IPS DF 6.9 (cell line): Measurements from ENCODE around the gene ROBO2.

Source experiments
- DNase-seq: peaks from one replicate; pipeline ENCODE4 v3.0.0-alpha.2; 2013; ENCODE audit warnings: low read depth, low spot score
- H3K27ac ChIP-seq: one replicate; pipeline ENCODE4 v1.5.1; 2013; ENCODE audit warnings: low read length, control low read depth
- H3K27me3 ChIP-seq: 2 replicates; pipeline ENCODE4 v1.6.1; 2013; ENCODE audit warnings: mild to moderate bottlenecking, low read length; ENCODE audit not compliant: control insufficient read depth, insufficient read depth
- H3K36me3 ChIP-seq: 2 replicates; pipeline ENCODE4 v1.6.1; 2013; ENCODE audit warnings: low read length; ENCODE audit not compliant: control insufficient read depth, insufficient read depth
- H3K4me1 ChIP-seq: 2 replicates; pipeline ENCODE4 v1.6.1; 2013; ENCODE audit warnings: low read length; ENCODE audit not compliant: control insufficient read depth, insufficient read depth
- H3K4me3 ChIP-seq: 2 replicates; pipeline ENCODE4 v1.5.1; 2013; ENCODE audit warnings: mild to moderate bottlenecking, low read length
- H3K9me3 ChIP-seq: 2 replicates; pipeline ENCODE4 v1.6.1; 2013; ENCODE audit warnings: low read length, inconsistent platforms; ENCODE audit not compliant: control insufficient read depth, insufficient read depth
- WGBS: extraction: QIAGEN DNeasy Blood & Tissue Kit; methylation state at CpG from one replicate; pipeline ENCODE4 v1.1.7; 2013; ENCODE audit warnings: mixed read lengths, missing lambda C conversion rate; ENCODE audit not compliant: insufficient read length, insufficient coverage; 5-methylcytosine and 5-hydroxymethylcytosine counted together

ROBO2 gene

DNA sequence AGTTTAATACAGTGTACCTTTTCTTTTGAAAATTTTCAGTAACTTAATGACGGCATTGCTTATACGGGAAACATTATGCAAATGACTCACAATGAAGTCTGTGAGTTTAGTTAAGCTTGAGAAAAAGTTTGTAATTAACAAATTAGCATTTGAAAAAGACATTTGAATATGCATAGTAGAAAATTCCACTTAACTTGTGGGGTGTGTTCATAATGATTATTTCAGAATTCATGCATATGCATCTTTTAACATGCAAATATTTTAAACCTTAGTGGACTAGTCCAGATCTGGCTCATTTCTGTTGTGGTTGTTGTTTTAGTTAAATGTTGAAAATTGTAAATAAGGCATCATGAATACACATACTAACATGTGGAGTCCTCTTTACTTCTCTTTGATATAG lies 239.4 kb downstream of the ROBO2 start:
- H3K9me3 ChIP-seq: no peaks in the 10 kb centered on the region
- no peak for DNase-seq
- no peak overlapping the region for H3K4me3 ChIP-seq

DNA sequence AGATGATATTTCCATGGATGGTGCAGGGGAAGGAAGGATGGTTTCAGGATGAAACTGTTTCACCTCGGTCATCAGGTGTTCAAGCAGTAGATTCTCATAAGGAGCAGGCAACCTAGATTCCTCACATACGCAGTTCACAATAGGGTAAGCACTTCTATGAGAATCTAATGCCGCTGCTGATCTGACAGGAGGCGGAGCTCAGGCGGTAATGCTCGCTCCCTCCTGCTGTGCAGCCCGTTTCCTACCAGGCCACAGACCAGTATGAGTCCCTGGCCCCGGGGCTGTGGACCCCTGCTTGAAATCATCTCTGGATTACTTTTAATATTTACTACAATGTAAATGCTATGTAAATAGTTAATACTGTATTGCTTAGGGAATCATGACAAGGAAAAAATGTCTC lies 241.8 kb downstream of the ROBO2 start:
- no CpG with 5 or more reads among the region's 8 CpGs for WGBS
- Histone ChIP-seq H3K4me1 (peaks cover 2% of the 10 kb centered on the region; the same call in 1 of the 2 replicates), H3K4me3 (no peak overlapping the region), H3K27me3 (no peaks in the 10 kb centered on the region), H3K36me3 (no peaks in the 10 kb centered on the region), H3K9me3 (no peaks in the 10 kb centered on the region), H3K27ac (no peak overlapping the region)
- no peak for DNase-seq

More for the DNA sequence above, 239.4 kb downstream of the ROBO2 start:
- no CpG with 5 or more reads among the region's 2 CpGs for WGBS
- peaks cover 2% of the 10 kb centered on the region; the same call in 1 of the 2 replicates for H3K4me1 ChIP-seq
- no peak overlapping the region for H3K27ac ChIP-seq
- no peaks in the 10 kb centered on the region for H3K27me3 ChIP-seq
- H3K36me3 ChIP-seq: no peaks in the 10 kb centered on the region

DNA sequence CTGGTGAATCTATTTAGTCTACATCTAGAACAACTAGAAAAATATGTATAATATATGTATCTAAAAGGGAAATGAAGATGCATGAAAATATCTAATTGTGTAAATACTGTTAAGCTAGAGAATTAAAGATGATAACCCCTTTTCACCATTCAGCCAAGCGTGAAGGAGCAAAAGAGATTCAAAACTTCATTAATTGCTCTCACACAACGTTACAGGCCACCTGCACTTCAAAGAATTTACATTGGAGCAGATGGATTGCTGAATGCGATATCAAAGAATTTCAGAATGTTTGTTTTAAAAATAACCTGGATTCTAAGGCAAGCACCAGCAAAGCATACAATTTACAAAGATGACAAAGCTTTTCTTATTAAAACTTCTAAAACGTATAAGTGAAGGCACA lies 243.2 kb downstream of the ROBO2 start:
- DNase-seq: no peak
- WGBS: no CpG with 5 or more reads among the region's 4 CpGs
- H3K27ac ChIP-seq: no peak overlapping the region

DNA sequence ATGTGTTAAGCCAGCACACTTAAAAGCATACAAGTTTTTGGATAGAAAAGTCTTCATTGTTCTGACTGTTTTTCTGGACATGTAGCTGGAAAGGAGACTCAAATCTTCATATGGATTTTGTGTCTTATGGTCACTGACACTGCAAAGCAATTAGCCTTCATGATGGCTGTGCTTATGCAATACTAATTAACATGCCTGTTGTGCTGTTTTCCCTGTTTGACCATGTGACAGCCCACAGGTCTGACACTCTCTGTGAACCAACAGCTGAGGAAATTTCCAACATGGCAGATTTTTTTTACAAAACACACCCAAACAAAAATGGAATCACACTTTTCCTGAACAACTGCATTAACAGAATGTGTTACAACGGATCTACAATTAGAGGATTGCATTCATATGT lies 248.4 kb downstream of the ROBO2 start:
- Histone ChIP-seq H3K36me3 (no peaks in the 10 kb centered on the region), H3K9me3 (no peaks in the 10 kb centered on the region), H3K27ac (no peak overlapping the region), H3K27me3 (no peaks in the 10 kb centered on the region), H3K4me1 (no peaks in the 10 kb centered on the region), H3K4me3 (no peak overlapping the region)
- no peak for DNase-seq
- WGBS: no CpG with 5 or more reads among the region's 1 CpG

More for the DNA sequence above, 243.2 kb downstream of the ROBO2 start:
- no peaks in the 10 kb centered on the region for H3K36me3 ChIP-seq
- no peaks in the 10 kb centered on the region for H3K9me3 ChIP-seq
- H3K4me1 ChIP-seq: peaks cover 2% of the 10 kb centered on the region; the same call in 1 of the 2 replicates
- no peaks in the 10 kb centered on the region for H3K27me3 ChIP-seq
- no peak overlapping the region for H3K4me3 ChIP-seq

DNA sequence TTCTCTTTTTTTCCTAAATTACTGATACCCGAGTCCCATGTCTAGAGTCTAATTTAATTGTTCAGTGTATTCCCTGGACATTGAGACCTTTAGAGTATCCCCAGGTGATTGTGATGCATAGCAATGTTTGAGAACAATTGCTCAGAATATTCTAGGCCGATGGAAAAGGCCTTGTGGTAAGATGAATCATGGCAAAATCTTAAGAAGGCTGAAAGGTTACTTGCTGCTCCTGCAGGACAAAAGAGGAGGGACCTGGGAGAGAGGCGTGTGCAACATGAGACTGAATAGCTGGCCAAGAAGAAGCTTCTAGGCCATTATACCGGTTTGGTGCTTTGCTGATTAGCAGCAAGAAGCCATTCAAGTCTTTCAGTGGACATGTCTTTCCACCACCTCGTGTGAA lies 256.6 kb downstream of the ROBO2 start:
- Histone ChIP-seq H3K27ac (no peak overlapping the region), H3K4me3 (no peak overlapping the region), H3K36me3 (no peaks in the 10 kb centered on the region), H3K4me1 (no peaks in the 10 kb centered on the region), H3K27me3 (no peaks in the 10 kb centered on the region), H3K9me3 (no peaks in the 10 kb centered on the region)
- no peak for DNase-seq
- WGBS: no CpG with 5 or more reads among the region's 5 CpGs

DNA sequence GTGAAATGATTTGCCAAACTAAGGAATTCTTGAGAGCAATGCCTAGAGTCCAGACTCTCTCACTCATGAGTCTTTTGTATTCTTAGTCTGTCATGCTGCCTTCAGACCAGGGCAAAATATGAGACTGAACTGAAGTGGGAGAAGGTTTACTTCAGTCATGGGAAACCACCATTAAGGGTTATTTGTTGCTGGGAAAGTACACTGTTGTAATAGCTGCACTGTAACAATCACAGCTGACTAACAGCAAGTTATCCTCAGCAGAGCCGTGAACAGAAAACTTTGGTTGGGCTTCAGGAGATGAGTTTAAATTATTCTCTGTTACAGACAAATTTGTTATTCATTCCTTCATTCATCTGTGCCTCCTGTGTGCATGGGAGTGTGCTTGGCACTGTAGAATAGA lies 258.5 kb downstream of the ROBO2 start:
- H3K4me3 ChIP-seq: no peak overlapping the region
- no CpG with 5 or more reads among the region's 1 CpG for WGBS
- no peaks in the 10 kb centered on the region for H3K4me1 ChIP-seq
- H3K27me3 ChIP-seq: no peaks in the 10 kb centered on the region
- no peak for DNase-seq
- H3K36me3 ChIP-seq: no peaks in the 10 kb centered on the region
- H3K9me3 ChIP-seq: no peaks in the 10 kb centered on the region
- H3K27ac ChIP-seq: no peak overlapping the region

DNA sequence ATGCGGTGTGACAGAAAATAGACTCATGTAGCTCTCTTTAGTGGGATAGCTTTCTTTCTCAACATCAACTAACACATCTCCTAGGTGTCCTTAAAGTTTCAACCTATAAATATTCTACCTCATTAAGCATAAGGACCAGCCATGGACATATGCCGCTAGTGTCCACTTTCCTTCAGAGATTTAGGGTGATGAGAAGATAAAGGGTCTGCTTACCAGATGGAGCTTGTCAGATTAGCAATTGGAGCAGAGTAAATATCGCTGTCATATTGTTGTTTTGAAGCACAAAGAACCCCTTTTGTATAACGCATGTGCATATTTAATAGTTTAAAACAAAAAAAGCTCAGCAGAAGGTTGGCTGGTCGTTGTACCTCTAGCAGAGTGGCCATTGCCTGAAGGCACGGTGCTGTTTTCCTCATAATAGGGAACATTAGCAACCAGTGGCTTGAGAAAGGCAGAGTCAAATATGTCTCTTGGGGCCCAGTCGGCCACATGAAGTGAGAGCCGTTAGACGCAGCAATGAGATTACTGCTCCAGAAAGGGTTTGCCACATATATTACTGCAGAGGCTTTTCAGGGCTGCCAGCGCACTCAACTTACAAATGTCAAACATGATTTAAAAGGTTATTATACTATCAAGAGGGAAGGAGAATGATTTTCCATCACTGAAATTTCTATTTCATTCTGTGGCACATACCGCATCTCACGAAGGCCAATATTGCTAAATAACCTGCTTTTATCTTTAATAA lies 264.2 kb downstream of the ROBO2 start:
- Histone ChIP-seq H3K27ac (no peak overlapping the region), H3K4me3 (no peak overlapping the region), H3K4me1 (no peaks in the 10 kb centered on the region), H3K9me3 (no peaks in the 10 kb centered on the region), H3K27me3 (no peaks in the 10 kb centered on the region; the same call in 1 of the 2 replicates), H3K36me3 (no peaks in the 10 kb centered on the region)
- no CpG with 5 or more reads among the region's 12 CpGs for WGBS
- no peak for DNase-seq

DNA sequence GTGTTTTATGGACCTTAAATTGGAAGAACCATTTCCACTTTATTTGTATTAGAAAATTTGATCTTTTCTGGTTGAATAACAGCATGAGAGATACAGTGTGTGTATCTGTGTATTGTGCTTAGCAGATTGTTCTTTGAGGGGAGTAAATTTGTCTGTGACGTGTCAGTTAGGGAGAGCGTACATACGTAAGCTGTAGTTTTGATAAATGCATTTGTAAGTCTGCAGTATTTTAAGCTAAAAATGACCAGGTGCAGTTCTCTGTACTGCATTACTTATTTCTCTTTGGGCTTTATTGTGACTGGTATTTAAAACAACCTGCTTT lies 264.8 kb downstream of the ROBO2 start:
- H3K27me3 ChIP-seq: no peaks in the 10 kb centered on the region; the same call in 1 of the 2 replicates
- H3K4me3 ChIP-seq: no peak overlapping the region
- no CpG with 5 or more reads among the region's 3 CpGs for WGBS
- no peaks in the 10 kb centered on the region for H3K36me3 ChIP-seq
- no peak for DNase-seq
- H3K9me3 ChIP-seq: no peaks in the 10 kb centered on the region
- H3K4me1 ChIP-seq: no peaks in the 10 kb centered on the region
- no peak overlapping the region for H3K27ac ChIP-seq

DNA sequence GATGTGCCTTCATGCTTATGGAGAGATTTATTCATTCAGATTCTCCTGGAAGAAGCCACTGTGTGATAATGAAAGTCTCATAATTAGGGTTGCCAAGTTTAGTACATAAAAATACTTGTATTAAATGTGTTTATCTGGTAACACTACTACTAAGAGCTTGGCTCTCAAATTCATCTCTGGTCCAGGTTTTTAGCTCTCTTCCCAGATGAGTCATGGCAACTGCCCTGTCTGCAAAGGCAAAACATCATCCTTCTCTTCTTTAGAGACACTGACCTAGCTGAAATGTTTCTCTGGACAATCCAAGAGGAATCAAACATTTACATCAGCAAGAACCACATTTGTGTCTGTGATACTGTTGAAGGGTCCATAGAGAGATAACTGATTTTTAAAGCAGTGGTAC lies 269.6 kb downstream of the ROBO2 start:
- Histone ChIP-seq H3K27me3 (no peaks in the 10 kb centered on the region; the same call in 1 of the 2 replicates), H3K4me3 (no peak overlapping the region), H3K4me1 (no peaks in the 10 kb centered on the region), H3K9me3 (no peaks in the 10 kb centered on the region), H3K36me3 (no peaks in the 10 kb centered on the region), H3K27ac (no peak overlapping the region)
- DNase-seq: no peak

DNA sequence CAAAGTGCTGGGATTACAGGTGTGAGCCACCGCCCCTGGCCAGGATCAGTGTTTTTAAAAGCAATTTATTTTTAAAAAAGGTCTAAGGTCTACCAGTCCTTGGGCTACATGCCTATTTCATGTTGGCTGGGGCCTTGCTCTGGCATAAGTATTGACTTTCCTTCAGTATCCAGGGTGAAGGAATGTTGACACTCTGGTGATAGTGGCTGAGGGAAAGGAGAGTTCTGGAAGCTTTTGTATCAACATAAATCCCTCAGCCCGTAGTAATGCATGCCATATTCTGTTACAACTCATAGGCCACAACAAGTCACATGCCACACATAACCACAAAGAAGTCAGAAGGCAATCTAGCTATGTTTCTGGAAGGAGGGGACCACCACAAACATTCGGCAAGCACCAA lies 273.9 kb downstream of the ROBO2 start:
- Histone ChIP-seq H3K4me1 (no peaks in the 10 kb centered on the region), H3K27ac (no peak overlapping the region), H3K4me3 (no peak overlapping the region), H3K27me3 (no peaks in the 10 kb centered on the region), H3K9me3 (no peaks in the 10 kb centered on the region), H3K36me3 (no peaks in the 10 kb centered on the region)
- no peak for DNase-seq
- WGBS: no CpG with 5 or more reads among the region's 3 CpGs

DNA sequence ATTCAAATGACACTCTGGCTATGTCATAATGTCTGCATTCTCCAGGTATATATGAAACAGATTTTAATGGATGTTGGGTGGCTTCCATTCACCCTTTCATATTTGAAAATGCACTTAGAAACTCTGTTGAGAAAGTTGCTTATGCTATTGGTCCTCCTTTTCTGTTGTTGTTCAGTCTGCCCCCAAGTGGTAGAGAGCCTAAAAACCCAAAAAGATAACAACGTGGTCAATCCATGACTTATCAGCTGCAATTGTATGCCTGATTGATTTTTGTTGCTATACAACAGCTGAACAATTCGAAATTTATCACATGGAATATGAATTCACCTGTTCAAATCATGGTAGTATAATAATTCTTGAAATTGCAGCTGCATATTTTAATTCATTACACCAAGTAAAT lies 279.8 kb downstream of the ROBO2 start:
- Histone ChIP-seq H3K4me3 (no peak overlapping the region), H3K27me3 (no peaks in the 10 kb centered on the region), H3K9me3 (no peaks in the 10 kb centered on the region), H3K4me1 (no peaks in the 10 kb centered on the region), H3K36me3 (no peaks in the 10 kb centered on the region), H3K27ac (no peak overlapping the region)
- WGBS: no CpG with 5 or more reads among the region's 2 CpGs
- DNase-seq: no peak
